ENCODE data around the gene IFT81. TPM values are rescaled to one million over a fixed set of nuclear protein-coding genes. Genes with fewer than 3 reads are reported as not detected.

The IFT81 gene, protein sequence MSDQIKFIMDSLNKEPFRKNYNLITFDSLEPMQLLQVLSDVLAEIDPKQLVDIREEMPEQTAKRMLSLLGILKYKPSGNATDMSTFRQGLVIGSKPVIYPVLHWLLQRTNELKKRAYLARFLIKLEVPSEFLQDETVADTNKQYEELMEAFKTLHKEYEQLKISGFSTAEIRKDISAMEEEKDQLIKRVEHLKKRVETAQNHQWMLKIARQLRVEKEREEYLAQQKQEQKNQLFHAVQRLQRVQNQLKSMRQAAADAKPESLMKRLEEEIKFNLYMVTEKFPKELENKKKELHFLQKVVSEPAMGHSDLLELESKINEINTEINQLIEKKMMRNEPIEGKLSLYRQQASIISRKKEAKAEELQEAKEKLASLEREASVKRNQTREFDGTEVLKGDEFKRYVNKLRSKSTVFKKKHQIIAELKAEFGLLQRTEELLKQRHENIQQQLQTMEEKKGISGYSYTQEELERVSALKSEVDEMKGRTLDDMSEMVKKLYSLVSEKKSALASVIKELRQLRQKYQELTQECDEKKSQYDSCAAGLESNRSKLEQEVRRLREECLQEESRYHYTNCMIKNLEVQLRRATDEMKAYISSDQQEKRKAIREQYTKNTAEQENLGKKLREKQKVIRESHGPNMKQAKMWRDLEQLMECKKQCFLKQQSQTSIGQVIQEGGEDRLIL
- total RNA-seq = 6.7 and 9.5 TPM in 2 replicates

DNA sequence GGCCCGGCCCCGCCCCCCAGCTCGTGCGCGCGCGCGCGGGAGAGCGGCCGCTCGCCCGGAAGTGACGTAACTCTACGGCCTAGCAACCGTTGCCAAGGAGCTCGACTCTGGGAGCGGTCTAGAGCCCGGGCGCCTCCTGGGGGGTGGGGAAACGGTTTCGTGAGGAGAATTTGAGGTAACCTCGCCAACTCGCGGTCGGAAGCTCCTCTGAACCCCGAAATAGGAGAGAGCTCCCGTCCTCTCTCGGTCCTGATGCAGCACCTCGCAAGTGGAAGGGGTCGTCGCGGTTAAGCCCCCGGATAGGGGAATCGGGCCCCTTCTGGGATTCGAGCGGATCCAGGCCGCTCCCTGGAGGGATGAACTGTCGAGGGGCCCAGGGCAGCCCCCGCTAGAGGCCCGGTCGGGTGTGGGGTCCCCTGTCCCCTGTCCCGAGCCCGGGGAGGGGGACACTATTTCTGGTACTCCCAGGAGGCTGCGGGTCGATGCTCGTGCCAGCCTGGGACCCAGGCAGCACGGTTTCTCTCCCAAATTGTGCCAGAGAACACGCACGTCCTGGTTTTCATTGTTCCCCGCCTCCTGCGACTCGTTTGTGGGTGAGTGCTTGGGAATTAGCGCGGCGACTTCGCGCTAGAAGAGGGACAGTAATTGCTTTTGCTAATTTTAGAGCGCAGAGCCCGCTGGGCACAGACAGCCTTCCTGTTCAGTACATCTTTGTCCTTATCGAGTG, at the start of gene IFT81:
Gene IFT81, plus strand, starts transcription at position 89 of the 727 bp plus-strand sequence. CDS start 3,024 bp downstream, outside the sequence.

Other genes starting within 250 kb of the IFT81 start
- 46.8 and 48.0 TPM in 2 replicates for gene GLTP, start 243.8 kb upstream of the IFT81 start, total RNA-seq
- 4.4 and 7.7 TPM in 2 replicates for gene TCHP, start 224.1 kb upstream of the IFT81 start, total RNA-seq
- gene GIT2, start 128.0 kb upstream of the IFT81 start, total RNA-seq = 26.5 and 34.6 TPM in 2 replicates
- gene ANKRD13A, start 124.9 kb upstream of the IFT81 start, total RNA-seq = 52.6 and 54.3 TPM in 2 replicates
- 11.5 and 16.4 TPM in 2 replicates for gene C12orf76, start 75.8 kb upstream of the IFT81 start, total RNA-seq
- gene ATP2A2, start 156.9 kb downstream of the IFT81 start, total RNA-seq = 102 and 105 TPM in 2 replicates